CD8-positive, alpha-beta memory T cell (primary cell): ENCODE results near the gene STAB2. TPM values are rescaled to one million over a fixed set of nuclear protein-coding genes. Genes with fewer than 3 reads are reported as not detected.

ENCODE experiments used
- CTCF ChIA-PET: fragments of 350-600 bp; sonication (Branson Sonifier 250); formaldehyde crosslinking; loops from one replicate; lab custom pipeline; 2021; ENCODE audit warnings: antibody characterized with exemption; lab: Charles Lee
- POLR2A ChIA-PET: fragments of 350-600 bp; sonication (Branson Sonifier 250); formaldehyde crosslinking; loops from one replicate; lab custom pipeline; 2021; ENCODE audit warnings: antibody characterized with exemption; lab: Charles Lee
- DNase-seq, 5 donors: peaks; one replicate each; pipeline versions ENCODE4 v3.0.0 to v3.0.0-alpha.2; 2020 to 2022; ENCODE audit warnings: mixed read lengths in 1 of 5
- H3K27ac ChIP-seq: one replicate; pipeline ENCODE4 v1.7.0; 2013; ENCODE audit warnings: low read depth, mild to moderate bottlenecking, low read length, moderate library complexity
- H3K27me3 ChIP-seq: 2 replicates; pipeline ENCODE4 v1.7.0; 2013; ENCODE audit warnings: low read length, mild to moderate bottlenecking; ENCODE audit not compliant: insufficient read depth, poor library complexity, severe bottlenecking
- H3K36me3 ChIP-seq: 2 replicates; pipeline ENCODE4 v1.7.0; 2013; ENCODE audit warnings: mild to moderate bottlenecking, low read length, moderate library complexity; ENCODE audit not compliant: insufficient read depth
- H3K4me1 ChIP-seq: 2 replicates; pipeline ENCODE4 v1.7.0; 2013; ENCODE audit warnings: mild to moderate bottlenecking, low read length, moderate library complexity; ENCODE audit not compliant: insufficient read depth
- H3K4me3 ChIP-seq: 2 replicates; pipeline ENCODE4 v1.7.0; 2013; ENCODE audit warnings: mild to moderate bottlenecking, low read length
- H3K9me3 ChIP-seq: 2 replicates; pipeline ENCODE4 v1.7.0; 2013; ENCODE audit warnings: mild to moderate bottlenecking, low read length
- H3K27ac Mint-ChIP-seq, 8 donors: one replicate each; pipeline ENCODE4 v1.8.0; 2020 to 2021; ENCODE audit warnings: mixed read lengths in 8 of 8, mild to moderate bottlenecking in 6 of 8, inconsistent platforms in 3 of 8, moderate library complexity in 3 of 8
- H3K27me3 Mint-ChIP-seq, 2 donors: one replicate each; pipeline ENCODE4 v1.8.0; 2020 to 2021; ENCODE audit warnings: mixed read lengths in 2 of 2, mild to moderate bottlenecking in 1 of 2, moderate library complexity in 1 of 2
- H3K36me3 Mint-ChIP-seq, 3 donors: one replicate each; pipeline ENCODE4 v1.8.0; 2020 to 2021; ENCODE audit warnings: mixed read lengths in 3 of 3, inconsistent platforms in 1 of 3, mild to moderate bottlenecking in 1 of 3
- H3K4me1 Mint-ChIP-seq, 3 donors: one replicate each; pipeline ENCODE4 v1.8.0; 2020 to 2021; ENCODE audit warnings: mixed read lengths in 3 of 3, inconsistent platforms in 1 of 3, mild to moderate bottlenecking in 1 of 3
- H3K4me3 Mint-ChIP-seq, 7 donors: one replicate each; pipeline ENCODE4 v1.8.0; 2020 to 2021; ENCODE audit warnings: mixed read lengths in 7 of 7, mild to moderate bottlenecking in 6 of 7, moderate library complexity in 4 of 7, inconsistent platforms in 2 of 7
- H3K9me3 Mint-ChIP-seq, 5 donors: one replicate each; pipeline ENCODE4 v1.8.0; 2020 to 2022; ENCODE audit warnings: mixed read lengths in 5 of 5, mild to moderate bottlenecking in 3 of 5, moderate library complexity in 2 of 5, inconsistent platforms in 1 of 5
- polyA plus RNA-seq: library from polyadenylated mRNA; unstranded; fragments of 300-500 nt; fragmentation: Illumina TruSeq; gene quantifications from one replicate; pipeline ENCODE4 v1.2.3, GENCODE V29; 2021
- total RNA-seq, 2 experiments: library from RNA; stranded (reverse); gene quantifications; one replicate each; pipeline ENCODE4 v1.2.3, GENCODE V29; 2021

STAB2 gene
- total and polyA plus RNA-seq, 3 experiments from 2014 or later: not detected

DNA sequence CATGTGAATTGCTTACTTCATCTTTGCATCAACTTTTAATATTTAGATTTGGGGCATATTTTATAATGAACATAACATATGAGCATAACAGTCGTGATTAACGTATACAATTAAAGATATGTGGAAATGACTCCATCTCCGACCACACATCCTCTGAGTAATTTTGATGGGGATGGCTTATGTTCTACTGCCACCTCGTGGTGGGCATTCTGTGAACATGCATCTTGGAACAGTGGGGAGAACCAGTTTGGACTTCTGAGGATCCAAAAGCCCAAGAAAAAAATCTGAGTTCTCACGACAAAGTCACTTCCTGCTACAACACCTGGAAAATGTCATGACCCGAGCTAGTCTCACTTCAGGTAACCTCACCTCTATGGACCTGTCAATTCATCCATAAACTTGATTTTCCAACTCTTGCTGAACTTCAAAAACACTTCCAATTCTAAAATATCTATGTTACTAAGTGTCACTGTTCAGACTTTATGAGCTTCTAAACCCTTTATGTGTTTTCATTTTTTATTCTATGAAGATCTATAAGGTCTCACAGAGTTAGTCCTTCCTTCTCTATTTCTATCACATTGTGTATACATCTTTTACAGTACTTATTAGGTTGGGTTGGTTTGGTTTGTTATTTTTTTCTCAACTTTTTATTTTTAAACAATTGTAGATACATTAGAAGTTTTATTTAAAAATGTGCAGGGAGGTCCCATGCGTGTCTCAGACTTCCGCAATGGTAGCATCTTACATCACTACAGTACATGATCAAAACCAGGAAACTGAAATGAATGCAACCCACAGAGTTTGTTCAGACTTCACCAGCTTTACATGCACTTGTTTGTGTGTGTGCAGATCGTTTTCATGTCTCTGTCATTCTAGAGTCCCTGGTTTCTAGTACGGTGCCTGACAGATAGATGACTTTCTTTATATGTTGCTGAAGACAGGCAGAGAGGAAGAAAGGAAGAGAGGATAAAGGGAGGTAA, 38.2 kb upstream of the STAB2 start:
- Histone ChIP-seq H3K9me3 (no peaks in the 10 kb centered on the region), H3K4me1 (no peaks in the 10 kb centered on the region), H3K36me3 (no peaks in the 10 kb centered on the region), H3K4me3 (no peak overlapping the region), H3K27me3 (no peaks in the 10 kb centered on the region), H3K27ac (no peak overlapping the region)
- CTCF ChIA-PET: interaction anchor here (0.7 to 6.3 kb wide), 11 partner anchors 14 to 1609 kb away, joined by 3 to 53 read pairs (median 4); no protein-coding TSS in a partner anchor
- Mint-ChIP-seq H3K9me3 (no peaks in the 10 kb centered on the region), H3K4me3 (no peak overlapping the region), H3K36me3 (no peaks in the 10 kb centered on the region), H3K4me1 (peaks cover 0 to 5% (median 5%) of the 10 kb centered on the region in 3 donors), H3K27me3 (peaks cover 4 to 16% of the 10 kb centered on the region in 2 donors), H3K27ac (no peak overlapping the region)
- peak; percentile 47 to 77 (median 48) for DNase-seq
- POLR2A ChIA-PET: no interaction called here

DNA sequence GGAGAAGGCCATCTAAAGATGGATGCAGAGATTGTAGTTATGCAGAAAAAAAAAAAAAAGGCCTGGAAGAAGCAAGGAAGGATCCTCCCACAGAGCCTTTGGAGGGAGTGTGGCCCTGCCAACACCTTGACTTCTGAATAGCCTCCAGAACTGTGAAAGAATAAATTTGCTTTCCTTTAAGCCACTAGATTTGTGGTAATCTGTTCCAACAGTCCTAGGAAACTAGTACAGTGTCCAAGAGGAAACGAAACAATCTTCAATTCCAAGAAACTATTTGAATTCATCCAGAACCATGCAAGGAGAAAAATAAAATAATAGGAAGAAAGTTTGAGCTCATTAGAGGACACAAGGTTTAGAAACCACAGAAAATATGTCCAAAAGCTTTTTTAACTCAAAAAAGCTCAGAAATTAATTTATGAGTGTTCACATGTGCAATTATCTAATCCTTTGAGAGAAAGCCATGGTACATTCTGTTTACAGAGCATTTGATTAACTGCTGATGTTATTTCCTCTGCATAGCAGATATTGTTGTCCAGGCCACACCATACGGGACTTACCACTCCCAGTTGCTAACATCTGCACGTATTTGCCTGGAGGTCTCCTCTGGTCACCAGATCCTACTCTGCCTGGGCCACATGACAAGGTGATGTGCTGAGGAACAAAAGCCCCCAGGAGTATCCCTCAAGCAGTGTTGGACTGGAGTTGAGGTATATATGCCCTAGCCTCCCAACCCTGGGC, 30.0 kb upstream of the STAB2 start:
- POLR2A ChIA-PET: no interaction called here
- Histone ChIP-seq H3K27ac (no peak overlapping the region), H3K4me3 (no peak overlapping the region), H3K27me3 (no peaks in the 10 kb centered on the region), H3K9me3 (no peaks in the 10 kb centered on the region), H3K36me3 (no peaks in the 10 kb centered on the region), H3K4me1 (no peaks in the 10 kb centered on the region)
- no peaks in the 10 kb centered on the region for H3K4me1 Mint-ChIP-seq
- H3K27ac Mint-ChIP-seq: no peak overlapping the region
- H3K9me3 Mint-ChIP-seq: peaks cover 0 to 2% (median 0%) of the 10 kb centered on the region in 5 donors
- H3K4me3 Mint-ChIP-seq: no peak overlapping the region
- DNase-seq: no peak
- no peaks in the 10 kb centered on the region for H3K36me3 Mint-ChIP-seq
- H3K27me3 Mint-ChIP-seq: peaks cover 17 to 32% of the 10 kb centered on the region in 2 donors
- CTCF ChIA-PET: no interaction called here

DNA sequence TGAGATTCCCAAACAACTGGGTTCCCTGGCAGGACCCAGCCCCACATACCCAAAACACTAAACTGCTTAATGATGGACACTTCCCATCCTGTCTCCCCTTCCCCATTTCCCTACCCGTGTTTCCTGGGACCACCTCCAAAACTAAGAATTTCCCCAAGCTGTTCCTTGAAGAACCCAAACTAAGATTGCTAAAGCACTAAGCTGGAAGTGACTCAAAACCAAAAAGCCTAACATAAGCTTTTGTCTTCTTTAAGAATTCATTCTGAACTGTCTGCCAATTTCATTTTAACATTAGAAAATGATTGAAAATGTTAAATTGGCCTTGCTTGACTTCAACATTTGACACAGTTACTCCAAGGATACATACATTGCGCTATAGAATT, 29.5 kb upstream of the STAB2 start:
- H3K4me3 ChIP-seq: no peak overlapping the region
- H3K27ac ChIP-seq: no peak overlapping the region
- peaks cover 20 to 30% of the 10 kb centered on the region in 2 donors for H3K27me3 Mint-ChIP-seq
- no peaks in the 10 kb centered on the region for H3K36me3 ChIP-seq
- no peak overlapping the region for H3K27ac Mint-ChIP-seq
- H3K4me1 ChIP-seq: no peaks in the 10 kb centered on the region
- H3K4me3 Mint-ChIP-seq: no peak overlapping the region
- peaks cover 0 to 2% (median 0%) of the 10 kb centered on the region in 5 donors for H3K9me3 Mint-ChIP-seq
- H3K4me1 Mint-ChIP-seq: no peaks in the 10 kb centered on the region
- no peak for DNase-seq
- H3K9me3 ChIP-seq: no peaks in the 10 kb centered on the region
- CTCF ChIA-PET: no interaction called here
- POLR2A ChIA-PET: no interaction called here
- no peaks in the 10 kb centered on the region for H3K27me3 ChIP-seq
- H3K36me3 Mint-ChIP-seq: no peaks in the 10 kb centered on the region

DNA sequence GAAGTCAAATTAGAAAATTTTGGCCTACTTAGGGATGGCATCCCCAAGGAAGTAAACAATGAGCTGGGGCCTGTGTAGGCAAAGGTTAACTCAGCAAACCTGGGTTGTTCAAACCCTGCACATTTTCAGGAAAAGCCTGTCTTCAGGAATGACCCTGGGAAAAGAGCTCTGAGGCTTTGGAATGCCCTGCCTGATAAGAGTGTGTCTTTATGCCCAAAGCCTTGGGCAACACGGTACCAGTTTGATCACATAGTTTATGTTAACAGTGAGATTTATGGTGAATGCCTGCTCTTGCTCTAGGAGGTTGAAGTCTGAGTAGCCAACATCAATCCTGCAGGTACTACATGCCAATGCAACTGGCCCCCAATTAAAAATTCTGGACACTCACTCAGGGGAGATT, 28.2 kb upstream of the STAB2 start:
- DNase-seq: no peak
- Mint-ChIP-seq H3K36me3 (no peaks in the 10 kb centered on the region), H3K27me3 (peaks cover 17 to 25% of the 10 kb centered on the region in 2 donors), H3K9me3 (peaks cover 0 to 5% (median 3%) of the 10 kb centered on the region in 5 donors), H3K4me3 (no peak overlapping the region), H3K4me1 (no peaks in the 10 kb centered on the region), H3K27ac (no peak overlapping the region)
- ChIA-PET POLR2A (no interaction called here), CTCF (no interaction called here)
- Histone ChIP-seq H3K27me3 (no peaks in the 10 kb centered on the region), H3K36me3 (no peaks in the 10 kb centered on the region), H3K4me1 (no peaks in the 10 kb centered on the region), H3K9me3 (no peaks in the 10 kb centered on the region), H3K4me3 (no peak overlapping the region), H3K27ac (no peak overlapping the region)

DNA sequence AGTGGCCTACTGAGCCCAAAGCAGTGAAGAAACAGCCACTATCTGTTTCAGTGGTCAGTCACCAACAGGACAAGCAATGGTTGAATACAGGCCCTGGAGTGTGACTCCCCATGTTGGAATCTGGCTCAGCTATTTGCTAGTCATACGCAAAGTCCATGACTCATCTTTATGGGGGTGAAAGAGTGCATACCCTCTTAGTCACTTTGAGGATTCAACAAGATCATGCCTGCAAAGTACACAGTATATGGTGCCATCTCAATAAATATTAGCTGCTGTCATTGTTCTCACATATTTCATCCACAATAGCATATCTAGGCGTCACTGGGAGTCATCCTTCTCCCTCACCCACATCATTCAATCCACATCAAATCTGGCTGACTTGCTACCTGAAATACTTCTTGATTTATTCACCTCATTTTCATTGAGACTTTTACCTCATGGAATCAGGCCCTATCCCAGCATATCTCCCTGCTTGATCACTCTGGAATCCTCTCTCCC, 26.4 kb upstream of the STAB2 start:
- Histone ChIP-seq H3K27me3 (no peaks in the 10 kb centered on the region), H3K36me3 (no peaks in the 10 kb centered on the region), H3K4me3 (no peak overlapping the region), H3K4me1 (no peaks in the 10 kb centered on the region), H3K27ac (no peak overlapping the region), H3K9me3 (no peaks in the 10 kb centered on the region)
- Mint-ChIP-seq H3K36me3 (peaks cover 0 to 3% (median 0%) of the 10 kb centered on the region in 3 donors), H3K27me3 (peaks cover 17 to 23% of the 10 kb centered on the region in 2 donors), H3K9me3 (peaks cover 8 to 18% (median 13%) of the 10 kb centered on the region in 5 donors), H3K4me1 (no peaks in the 10 kb centered on the region), H3K4me3 (no peak overlapping the region), H3K27ac (no peak overlapping the region)
- DNase-seq: no peak
- ChIA-PET CTCF (no interaction called here), POLR2A (no interaction called here)

DNA sequence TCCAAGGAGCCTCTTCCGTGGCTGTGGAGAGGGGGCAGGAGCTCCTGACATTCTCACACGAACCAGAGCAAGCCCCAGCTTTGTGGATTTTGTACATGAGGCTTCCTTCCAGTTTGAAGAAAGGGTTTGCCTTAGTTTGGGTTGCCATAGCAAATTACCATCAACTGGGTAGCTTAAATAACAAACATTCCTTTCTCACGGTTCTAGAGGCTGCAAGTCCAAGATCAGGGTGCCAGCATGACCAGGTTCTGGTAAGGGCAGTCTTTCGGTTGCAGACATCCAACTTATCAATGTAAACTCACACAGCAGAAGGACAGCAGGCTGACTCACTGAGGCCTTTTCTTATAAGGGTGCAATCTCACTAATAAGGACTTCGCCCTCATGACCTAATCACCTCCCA, 25.9 kb upstream of the STAB2 start:
- no peaks in the 10 kb centered on the region for H3K36me3 ChIP-seq
- Mint-ChIP-seq H3K27ac (no peak overlapping the region), H3K4me3 (no peak overlapping the region), H3K27me3 (peaks cover 16 to 23% of the 10 kb centered on the region in 2 donors), H3K9me3 (peaks cover 11 to 23% (median 18%) of the 10 kb centered on the region in 5 donors), H3K4me1 (no peaks in the 10 kb centered on the region), H3K36me3 (peaks cover 0 to 3% (median 2%) of the 10 kb centered on the region in 3 donors)
- ChIA-PET POLR2A (no interaction called here), CTCF (no interaction called here)
- no peaks in the 10 kb centered on the region for H3K27me3 ChIP-seq
- no peak for DNase-seq
- no peaks in the 10 kb centered on the region for H3K4me1 ChIP-seq
- H3K27ac ChIP-seq: no peak overlapping the region
- no peak overlapping the region for H3K4me3 ChIP-seq
- no peaks in the 10 kb centered on the region for H3K9me3 ChIP-seq

DNA sequence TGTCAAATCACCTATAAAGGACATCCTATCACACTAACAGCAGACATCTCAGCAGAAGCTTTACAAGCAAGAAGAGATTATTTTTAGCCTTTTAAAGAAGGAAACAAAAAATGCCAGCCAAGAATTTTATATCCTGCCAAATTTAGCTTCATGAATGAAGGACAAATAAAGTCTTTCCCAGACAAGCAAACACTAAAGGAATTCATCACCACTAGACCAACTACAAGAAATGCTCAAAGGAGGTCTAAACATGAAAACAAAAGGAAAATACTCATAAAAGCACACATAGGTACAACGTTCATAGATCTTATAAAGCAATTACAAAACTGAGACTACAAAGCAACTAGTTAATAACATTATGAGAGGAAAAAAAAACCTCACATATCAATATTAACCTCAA, 20.7 kb upstream of the STAB2 start:
- DNase-seq: no peak
- ChIA-PET CTCF (no interaction called here), POLR2A (no interaction called here)
- H3K9me3 Mint-ChIP-seq: peaks cover 29 to 38% (median 36%) of the 10 kb centered on the region in 5 donors
- H3K4me3 Mint-ChIP-seq: no peak overlapping the region
- Histone ChIP-seq H3K9me3 (no peaks in the 10 kb centered on the region), H3K4me1 (no peaks in the 10 kb centered on the region), H3K27me3 (no peaks in the 10 kb centered on the region), H3K36me3 (no peaks in the 10 kb centered on the region), H3K27ac (no peak overlapping the region), H3K4me3 (no peak overlapping the region)
- no peaks in the 10 kb centered on the region for H3K4me1 Mint-ChIP-seq
- peaks cover 35 to 56% of the 10 kb centered on the region in 2 donors for H3K27me3 Mint-ChIP-seq
- no peak overlapping the region for H3K27ac Mint-ChIP-seq
- H3K36me3 Mint-ChIP-seq: peaks cover 0 to 7% (median 2%) of the 10 kb centered on the region in 3 donors

DNA sequence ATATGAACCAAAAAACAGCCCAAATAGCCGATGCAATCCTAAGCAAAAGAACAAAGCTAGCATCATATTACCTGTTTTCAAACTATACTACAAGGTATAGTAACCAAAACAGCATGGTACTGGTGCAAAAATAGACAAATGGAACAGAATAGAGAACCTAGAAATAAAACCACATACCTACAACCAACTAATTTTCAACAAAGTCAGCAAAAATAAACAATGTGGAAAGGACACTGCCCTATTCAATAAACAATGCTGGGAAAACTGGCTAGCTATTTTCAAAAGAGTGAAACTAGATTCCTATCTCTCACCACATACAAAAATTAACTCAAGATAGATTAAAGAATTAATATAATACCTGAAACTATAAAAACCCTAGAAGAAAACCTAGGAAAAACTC, 17.8 kb upstream of the STAB2 start:
- POLR2A ChIA-PET: no interaction called here
- Mint-ChIP-seq H3K27me3 (peaks cover 35 to 68% of the 10 kb centered on the region in 2 donors), H3K9me3 (peaks cover 26 to 35% (median 31%) of the 10 kb centered on the region in 5 donors)

More for the DNA sequence above, 17.8 kb upstream of the STAB2 start:
- CTCF ChIA-PET: no interaction called here
- H3K36me3 ChIP-seq: no peaks in the 10 kb centered on the region
- no peak overlapping the region for H3K27ac Mint-ChIP-seq
- no peak overlapping the region for H3K27ac ChIP-seq
- H3K4me3 Mint-ChIP-seq: no peak overlapping the region
- H3K4me3 ChIP-seq: no peak overlapping the region
- no peak for DNase-seq
- H3K4me1 Mint-ChIP-seq: no peaks in the 10 kb centered on the region
- peaks cover 7% of the 10 kb centered on the region for H3K27me3 ChIP-seq
- H3K36me3 Mint-ChIP-seq: peaks cover 0 to 7% (median 3%) of the 10 kb centered on the region in 3 donors
- H3K9me3 ChIP-seq: no peaks in the 10 kb centered on the region
- H3K4me1 ChIP-seq: no peaks in the 10 kb centered on the region
